ENCODE results near the gene ZBTB40.

GRCh38 chr1:22450351-22451021 lies 1.2 kb upstream of the ZBTB40 start:
- TF ChIP-seq CTCF (IDR thresholded peaks at IDR 0.05) (no peak), POLR2AphosphoS5 (IDR thresholded peaks at IDR 0.05) (no peak), POLR2A (IDR thresholded peaks at IDR 0.05) (no peak)
